ENCODE data around the gene WNT3A.

The WNT3A gene

DNA sequence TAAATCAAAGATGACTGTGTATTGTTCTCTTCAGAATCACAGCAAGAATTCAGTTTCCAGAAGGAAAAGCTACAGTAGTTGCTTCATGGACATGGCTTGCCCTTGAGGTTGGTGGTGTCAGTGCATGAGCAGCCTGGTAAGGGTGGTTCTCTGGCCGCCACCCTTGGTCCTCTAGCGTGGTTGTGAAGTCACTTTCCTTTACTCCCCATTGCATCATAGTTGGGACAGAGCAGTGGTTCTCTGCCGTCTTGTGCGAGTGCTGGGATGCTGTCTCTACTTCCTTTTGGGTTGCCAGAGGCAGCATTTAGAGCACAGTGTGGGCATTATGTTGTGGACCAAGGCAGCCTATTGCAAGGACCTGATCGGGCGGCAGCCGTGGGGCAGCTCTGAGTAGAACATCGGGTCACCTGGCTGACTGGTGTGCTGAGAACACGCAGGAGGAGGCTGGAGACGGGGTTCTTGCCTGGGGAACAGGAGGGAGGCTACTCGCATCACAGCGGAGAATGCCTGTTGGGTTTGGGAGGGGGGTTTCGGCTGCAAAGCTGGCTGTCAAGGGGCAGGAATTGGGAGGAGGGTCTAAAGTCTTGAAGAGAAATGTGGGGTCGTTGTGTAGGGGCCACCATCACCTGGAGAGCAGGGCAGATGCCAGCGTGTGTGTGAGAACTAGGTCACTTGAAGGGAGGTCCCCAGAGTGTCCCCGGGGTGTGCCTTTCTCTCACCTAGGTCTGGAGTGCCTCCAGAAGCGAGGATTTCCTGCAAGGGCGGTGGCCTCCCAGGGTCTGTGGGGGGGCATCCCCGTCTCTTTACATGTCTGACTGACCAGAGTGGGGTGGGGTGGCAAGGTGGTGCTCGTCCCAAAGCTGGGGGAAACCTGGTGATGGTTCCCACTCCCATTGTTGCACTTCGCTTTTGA is 82.0 kb downstream of the WNT3A start:
- no peak for DNase-seq

DNA sequence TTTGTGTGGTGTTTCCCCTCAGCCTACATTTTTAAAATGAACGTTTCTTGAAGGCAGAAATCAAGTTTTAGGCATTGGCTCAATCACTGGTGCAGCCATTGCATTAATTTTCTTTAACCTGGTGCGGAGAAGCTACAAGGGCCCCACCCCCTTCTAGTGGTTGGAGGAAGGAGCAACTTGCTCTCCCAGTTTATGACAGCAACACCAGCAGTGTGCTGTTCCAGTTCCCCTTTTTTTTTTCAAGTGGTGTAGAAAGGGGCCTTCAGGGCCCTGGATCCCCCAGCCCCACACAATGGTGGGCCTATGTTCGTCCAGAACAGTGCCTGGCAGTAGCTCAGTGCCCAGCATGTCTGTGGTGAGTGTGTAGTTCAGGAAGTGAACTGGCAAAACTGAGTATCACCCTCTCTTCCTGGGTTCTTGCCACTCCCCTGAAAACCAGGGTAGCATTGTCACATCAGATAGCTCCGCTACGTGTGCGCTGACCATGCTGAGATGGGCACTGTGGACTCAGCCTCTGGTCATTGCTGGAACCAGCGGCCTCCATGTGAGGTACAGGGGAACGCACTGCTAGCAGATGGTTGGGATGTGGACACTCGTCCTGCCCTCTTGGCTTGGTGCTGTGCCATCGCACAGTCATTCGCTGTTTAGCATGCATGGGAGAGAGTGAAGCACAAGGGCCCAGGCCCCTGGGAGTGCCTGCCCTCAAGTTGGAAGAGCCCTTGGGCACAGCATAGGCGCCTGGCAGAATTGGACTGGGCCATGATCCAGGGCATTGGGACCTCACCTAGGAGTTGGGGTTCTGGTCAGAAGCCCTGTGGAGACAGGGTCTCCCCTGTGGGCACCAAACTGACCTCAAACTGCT is 83.0 kb downstream of the WNT3A start:
- no peak for DNase-seq

DNA sequence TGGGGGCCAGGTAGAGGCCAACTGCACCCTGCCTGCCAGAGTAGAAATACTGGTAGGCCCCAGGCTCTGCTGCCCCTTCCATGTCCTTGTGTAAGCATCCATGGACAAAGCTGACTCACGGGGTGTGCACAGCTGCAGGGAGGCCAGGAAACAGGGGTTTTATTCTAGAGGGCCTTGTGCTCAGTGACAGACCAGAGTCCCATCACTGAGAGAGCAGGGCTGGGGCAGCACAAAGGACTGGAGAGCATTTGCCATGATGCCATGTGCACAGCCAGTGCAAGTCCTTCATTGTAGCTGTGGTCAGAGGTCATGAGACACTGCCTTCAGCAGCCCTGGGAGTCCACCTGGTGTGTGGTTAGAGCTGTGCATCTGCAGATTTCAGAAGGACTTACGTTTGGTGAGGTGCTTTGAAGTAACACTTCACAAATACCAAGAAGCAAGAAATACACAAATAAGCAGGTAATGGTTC is 83.8 kb downstream of the WNT3A start:
- no peak for DNase-seq

DNA sequence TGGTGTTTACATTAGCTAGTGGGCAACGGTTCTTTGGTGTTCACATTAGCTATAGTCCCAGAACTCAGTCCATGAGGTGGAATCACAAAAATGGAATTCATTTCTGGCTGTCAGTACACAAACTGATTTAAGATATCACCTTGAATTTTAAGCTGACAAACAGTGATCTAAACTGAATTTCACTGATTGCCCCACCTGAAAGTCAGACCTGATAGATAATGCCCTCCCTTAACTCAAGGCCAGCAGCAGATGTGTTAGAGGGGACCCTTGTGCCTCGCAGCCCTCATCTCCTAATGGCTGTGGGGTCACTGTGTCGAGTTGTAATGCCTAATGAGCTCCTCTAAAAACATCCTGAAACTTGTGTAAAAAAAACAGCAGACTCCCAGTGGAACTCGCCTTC is 84.3 kb downstream of the WNT3A start:
- DNase-seq, result no peak

DNA sequence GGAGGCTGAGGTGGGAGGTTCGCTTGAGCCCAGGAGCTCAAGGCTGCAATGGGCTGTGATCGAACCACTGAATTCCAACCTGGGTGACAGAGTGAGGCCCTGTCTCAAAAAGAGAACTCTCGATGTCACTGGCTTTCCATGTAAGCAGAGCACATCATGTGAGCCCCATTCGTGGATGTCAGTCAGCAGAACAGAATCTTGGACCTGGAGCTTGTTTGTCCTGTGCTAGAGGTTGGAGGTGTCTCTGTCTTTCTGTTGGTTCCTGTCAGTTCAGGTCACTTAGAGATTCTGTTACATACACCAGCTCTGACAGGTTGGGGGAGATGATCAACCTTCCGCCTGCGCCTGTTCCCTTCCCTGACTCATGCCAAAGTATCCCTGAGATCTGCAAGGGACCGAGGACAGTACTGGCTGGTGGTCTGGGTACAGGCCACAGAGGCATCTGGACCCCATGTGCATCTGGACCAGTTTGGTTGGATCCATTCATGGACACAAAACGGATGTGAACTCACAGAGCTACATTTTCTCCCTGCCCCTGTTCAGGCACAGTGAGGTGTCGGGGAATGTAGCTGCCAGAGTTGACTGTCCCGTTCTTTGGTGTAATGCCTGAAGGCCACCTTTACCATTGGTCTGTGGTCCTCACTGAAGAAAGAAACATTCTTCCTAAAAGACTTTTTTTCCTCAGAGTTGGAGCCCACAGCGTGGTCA is 85.7 kb downstream of the WNT3A start:
- DNase-seq, result no peak

DNA sequence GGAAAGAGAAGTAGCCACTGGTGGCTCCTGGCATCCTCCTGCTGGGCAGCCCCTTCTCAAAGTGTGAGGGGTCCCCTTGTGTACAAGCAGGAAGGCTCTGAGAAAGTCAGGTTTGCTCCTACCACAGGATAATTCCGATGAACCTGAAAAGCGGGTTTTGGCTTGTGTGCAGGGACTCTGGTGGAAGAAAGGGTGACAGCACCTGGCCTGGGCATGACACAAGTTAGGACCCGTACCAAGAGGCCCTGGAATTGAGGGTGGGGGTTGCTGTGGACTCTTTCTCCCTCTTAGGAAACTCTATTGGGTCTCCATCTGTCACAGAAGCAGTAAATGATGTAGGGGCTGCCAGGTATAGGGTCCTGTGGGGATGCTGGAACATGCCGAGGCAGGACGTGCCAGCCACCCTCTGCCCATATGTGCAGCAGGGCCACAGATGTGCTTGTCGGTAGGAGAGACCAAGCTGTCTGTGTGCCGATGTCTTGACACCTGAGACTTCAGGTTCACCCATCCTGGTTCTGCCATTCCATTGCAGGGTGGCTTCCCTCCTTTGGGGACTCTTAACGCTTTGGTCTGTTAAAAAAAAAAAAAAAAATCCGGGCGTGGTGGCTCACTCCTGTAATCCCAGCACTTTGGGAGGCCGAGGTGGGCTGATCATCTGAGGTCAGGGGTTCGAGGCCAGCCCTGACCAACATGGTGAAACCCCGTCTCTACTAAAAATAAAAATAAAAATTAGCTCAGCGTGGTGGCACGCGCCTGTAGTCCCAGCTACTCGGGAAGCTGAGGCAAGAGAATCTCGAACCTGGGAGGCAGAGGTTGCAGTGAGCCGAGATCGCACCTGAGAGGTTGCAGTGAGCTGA is 86.5 kb downstream of the WNT3A start:
- no peak for DNase-seq

DNA sequence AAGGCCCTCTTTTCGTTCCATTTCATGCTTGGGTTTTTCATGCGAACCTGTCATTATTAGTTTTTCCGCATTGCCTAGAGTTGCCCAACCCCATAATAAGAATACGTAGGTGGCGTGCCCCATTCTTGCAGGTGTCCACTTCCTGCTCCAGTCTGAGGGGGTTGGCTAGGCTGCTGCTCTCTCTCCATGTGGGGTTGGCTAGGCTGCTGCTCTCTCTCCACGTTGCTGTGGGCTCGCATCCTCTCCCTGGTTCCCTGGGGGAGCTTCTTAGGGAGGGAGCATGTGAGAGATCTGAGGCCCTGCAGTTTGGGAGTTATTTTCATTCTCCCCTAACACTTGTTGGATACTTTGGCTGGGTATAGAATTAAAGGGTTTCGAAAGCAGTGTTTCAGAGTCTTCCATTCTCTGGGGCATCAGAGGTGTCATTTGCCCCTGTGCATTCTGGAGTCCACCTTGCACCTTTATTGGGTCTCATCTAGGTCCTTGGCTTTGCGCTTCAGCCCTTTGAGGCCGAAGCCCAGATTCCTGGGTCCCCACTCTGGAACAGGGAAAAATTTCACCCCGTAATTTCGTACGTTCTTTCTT is 87.7 kb downstream of the WNT3A start:
- no peak for DNase-seq

DNA sequence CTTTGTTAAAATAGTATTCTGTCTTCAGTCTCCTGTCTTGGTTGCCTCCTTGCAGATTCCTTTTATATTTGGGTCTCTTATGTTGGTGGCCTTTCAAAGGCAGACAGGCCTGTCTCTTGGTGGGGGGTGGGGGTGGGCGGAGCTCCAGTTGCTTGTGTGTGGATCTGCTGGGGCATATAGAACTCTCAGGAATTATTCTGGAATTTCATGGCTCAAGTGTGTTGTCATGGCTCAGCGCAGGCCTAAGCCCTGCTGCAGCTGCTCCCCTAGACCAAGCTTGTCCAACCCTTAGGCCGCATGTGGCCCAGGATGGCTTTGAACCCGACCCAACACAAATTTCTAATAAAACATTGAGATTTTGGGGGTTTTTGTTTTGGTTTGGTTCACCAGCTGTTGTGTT is 88.4 kb downstream of the WNT3A start:
- no peak for DNase-seq

DNA sequence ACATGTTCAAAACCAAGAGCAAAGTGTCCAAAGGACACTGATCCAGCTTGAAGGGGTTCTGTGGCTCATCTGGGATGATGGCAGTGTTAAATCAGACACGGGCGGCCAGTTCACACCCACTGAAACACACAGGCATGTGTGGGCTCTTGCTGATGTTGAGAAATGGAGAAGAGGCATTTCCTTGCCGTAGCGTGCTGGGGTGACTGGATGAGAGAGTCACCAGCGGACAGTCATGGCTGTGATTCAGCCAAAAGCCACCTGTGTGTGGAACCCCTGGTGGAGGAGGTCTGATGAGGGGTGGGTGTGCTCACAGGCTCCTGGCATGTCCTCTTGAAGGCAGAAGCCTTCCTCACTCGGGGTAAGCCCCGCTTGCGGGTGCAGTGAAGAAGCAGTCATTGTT is 89.1 kb downstream of the WNT3A start:
- no peak for DNase-seq

DNA sequence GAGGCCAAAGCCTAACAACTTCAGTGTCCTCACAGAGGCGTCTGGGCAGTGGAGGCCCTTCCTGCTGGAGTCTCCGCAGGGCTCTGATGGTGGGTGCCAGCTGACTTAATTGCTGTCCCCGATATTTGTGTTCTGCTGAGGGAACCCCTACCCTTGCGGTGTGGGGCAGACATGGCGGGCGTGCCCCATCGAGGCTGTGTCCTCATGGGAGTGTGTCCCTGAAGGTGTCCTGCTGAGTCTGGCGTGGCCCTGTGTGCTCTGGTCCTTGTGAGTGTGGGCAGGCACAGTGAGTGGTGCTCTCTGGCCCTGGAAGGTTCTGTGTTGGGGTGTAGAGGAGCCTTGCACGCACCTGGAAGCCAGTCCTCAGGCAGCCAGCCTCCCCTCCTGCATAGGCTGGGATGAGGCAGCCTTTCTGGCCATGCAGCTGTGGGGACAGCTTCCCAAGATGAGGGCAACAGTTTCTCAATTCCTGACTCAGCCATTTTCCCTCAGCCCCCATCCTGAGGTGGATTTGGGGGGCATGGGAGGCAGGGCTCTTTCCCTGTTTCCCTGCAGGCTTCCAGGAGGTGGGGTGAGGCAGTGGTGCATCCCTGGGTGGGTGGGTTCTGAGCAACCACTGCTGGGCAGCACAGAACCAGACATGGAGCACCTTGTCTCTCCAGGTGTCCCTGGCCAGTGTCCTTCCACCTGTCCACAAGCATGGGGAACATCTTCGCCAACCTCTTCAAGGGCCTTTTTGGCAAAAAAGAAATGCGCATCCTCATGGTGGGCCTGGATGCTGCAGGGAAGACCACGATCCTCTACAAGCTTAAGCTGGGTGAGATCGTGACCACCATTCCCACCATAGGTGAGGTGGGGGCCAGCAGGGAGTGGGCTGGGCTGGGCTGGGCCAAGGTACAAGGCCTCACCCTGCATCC is 89.9 kb downstream of the WNT3A start:
- DNase-seq, result no peak

DNA sequence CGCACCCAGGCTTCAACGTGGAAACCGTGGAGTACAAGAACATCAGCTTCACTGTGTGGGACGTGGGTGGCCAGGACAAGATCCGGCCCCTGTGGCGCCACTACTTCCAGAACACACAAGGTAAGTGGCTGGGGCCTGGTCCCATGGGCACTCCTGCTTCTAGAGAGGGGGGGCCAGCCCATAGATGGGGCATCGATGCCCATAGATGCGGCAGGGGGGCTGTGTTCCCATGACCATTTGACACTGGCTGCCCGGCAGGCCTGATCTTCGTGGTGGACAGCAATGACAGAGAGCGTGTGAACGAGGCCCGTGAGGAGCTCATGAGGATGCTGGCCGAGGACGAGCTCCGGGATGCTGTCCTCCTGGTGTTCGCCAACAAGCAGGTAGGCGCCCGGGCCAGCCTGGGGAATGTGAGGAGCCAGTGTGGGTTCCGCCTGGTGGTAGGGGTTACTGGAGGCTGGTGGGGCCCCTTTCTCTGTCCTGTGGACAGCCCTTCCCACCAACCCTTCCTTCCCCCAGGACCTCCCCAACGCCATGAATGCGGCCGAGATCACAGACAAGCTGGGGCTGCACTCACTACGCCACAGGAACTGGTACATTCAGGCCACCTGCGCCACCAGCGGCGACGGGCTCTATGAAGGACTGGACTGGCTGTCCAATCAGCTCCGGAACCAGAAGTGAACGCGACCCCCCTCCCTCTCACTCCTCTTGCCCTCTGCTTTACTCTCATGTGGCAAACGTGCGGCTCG is 90.7 kb downstream of the WNT3A start:
- DNase-seq, result no peak

DNA sequence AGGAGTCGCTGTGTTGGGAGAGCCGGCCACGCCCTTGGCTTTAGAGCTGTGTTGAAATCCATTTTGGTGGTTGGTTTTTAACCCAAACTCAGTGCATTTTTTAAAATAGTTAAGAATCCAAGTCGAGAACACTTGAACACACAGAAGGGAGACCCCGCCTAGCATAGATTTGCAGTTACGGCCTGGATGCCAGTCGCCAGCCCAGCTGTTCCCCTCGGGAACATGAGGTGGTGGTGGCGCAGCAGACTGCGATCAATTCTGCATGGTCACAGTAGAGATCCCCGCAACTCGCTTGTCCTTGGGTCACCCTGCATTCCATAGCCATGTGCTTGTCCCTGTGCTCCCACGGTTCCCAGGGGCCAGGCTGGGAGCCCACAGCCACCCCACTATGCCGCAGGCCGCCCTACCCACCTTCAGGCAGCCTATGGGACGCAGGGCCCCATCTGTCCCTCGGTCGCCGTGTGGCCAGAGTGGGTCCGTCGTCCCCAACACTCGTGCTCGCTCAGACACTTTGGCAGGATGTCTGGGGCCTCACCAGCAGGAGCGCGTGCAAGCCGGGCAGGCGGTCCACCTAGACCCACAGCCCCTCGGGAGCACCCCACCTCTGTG is 91.6 kb downstream of the WNT3A start:
- no peak for DNase-seq

DNA sequence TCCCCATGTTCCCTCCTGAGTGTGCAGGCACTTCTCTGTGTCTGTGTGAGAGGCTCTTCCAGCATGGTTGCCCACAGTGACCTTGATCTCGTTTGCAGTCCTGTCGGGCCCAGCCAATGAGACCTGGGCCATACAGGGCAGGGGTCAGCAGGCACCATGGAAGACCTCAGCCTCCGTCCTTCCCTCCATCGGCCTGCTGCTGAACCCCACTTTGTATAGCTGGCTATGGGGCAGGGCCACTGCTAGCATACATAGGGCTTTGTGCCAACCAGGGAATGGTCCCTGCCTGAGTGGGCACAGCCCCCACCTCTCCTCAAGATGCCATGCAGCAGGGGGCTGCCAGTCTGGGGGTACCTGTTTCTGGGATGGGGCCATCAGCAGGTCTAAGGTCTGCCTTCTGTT is 92.5 kb downstream of the WNT3A start:
- no peak for DNase-seq

DNA sequence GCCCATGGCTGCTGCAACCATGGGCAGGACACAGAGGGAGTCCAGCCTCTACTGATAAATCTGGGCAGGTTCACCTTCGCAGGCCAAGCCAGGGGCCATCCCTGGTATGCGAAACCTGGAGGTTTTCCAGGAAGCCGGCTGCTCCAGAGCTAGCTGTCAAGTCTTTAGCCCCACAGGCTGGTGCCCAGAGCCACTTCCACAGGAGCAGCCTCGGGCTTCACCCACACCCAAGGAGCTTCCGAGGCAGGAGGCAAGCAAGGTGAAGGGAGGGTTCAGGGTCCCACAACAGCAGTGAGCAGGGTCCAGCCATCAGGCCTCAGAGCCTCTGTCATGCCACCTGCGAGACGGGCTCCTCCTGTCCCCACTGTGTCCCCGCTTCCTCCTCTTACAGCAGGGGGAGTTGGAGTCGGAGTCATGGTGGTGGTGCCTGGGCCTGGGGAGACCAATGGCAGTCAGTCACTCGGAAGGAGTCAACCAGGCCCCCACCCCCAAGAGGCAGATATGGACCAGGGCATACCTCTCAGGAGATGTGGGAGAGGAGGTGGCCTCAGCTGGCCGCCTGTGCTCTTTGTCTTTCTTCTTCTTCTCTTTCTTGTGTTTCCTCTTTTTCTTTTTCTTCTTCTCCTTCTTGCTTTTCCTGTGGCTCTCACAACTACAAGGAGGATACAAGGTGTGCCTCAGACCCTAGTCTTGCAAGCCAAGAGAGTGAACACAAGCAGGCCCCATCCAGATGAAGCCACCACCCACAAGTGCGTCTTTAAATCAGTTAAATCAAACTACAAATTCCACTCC is 94.2 kb downstream of the WNT3A start:
- no peak for DNase-seq

DNA sequence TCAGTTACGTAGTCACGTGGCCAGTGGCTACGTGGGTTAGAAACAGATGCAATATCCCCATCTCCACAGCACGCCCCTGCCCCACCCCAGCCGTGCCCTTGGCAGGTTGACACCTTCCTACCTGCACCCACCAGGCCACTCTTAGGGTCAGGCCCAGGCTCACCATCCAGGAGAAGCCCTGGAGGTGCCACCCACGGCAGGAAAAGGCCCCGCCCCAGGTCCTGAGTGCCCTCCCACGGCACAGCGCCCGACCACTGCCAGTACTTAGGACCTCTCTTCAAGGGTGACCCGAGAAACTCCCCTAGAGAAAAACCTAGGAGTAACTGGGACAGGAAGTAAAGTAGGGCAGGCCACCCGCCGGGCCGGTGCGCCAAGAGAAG is 94.8 kb downstream of the WNT3A start:
- DNase-seq, result no peak

DNA sequence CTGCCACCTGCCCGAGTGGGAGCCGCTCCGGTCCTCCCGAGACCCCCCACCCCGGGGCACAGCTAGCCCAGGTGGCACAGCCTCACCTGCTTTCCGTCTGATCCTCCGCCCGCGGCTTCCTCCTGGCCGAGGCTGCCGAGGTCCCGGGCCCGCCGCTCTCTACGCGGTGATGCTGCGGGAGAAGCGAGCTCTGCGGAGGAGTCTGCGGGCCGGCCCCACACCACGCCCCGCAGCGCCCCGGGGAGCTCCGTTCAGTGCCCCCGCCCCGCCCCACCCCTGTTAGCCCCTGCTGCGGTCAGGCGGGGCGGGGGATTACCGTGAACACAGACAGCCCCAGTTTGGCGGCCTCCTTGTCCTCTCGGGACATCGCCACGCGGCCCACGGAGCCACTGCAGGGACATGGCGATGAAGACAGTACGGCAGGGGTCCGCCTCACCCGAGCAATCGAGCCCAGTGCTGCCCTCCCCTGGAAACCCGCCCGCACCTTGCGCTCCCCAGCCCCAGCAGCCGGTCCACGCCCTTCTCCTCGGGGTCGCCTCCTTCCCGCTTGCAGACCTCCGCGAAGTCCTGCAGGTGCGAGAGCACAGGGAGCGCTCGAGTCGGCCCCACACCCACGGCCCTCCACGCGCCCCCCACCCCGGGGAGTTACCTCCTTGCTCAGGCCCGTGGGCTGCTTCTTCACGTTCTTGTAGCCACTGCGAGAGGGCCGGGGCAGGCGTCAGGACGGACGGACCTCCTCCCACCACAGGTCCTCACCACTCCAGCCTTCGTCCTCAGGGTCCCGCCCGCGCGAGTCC is 95.4 kb downstream of the WNT3A start:
- no peak for DNase-seq

DNA sequence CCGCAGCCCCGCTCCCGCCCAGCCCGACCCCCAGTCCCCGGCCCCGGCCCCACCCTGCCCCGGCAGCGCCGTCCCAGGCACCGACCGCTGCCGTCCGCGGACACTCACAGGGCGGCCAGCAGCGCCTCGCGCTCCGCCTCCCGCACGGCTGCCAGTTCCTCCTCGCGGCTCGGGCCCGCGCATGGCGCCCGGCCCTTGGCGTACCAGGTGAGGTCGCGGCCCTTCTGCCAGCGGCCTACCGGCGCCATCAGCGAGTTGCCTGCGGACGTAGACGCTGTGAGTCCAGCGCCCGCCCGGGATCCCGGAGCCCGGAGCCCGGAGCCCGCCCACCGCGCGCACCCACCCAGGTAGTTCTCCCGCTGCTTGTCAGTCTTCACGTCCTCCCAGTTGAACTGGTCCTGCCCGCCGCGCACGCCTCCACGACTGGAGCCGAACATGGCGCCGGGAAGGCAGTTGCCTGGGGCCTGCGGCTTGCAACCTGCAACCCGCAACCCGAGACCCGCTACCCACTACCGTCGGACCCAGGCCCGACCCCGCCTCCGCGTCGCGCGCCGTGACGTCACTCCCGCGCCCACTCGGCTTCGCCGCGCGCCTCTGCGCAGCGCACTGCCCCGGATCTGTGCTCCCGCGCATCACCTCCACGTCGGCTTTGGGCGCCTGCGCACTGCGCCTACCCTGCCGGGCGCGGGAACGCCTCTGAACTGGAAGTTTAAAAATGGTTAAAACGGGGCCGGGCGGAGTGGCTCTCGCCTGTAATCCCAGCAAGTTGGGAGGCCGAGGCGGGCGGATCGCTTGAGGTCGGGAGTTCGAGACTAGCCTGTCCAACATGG is 96.2 kb downstream of the WNT3A start, which contains the start of gene C1orf35:
Gene C1orf35, minus strand, starts transcription at position 535 of the 830 bp plus-strand sequence. Its CDS starts 98 bp downstream, at position 437.
- DNase-seq, result peak; percentile 88

Measured in NCI-H510A (cell line).